Measurements from ENCODE around the gene ARL9.
A peak's percentile ranks its signal among the peaks of the same experiment; 100 is the strongest.

The ARL9 gene, protein sequence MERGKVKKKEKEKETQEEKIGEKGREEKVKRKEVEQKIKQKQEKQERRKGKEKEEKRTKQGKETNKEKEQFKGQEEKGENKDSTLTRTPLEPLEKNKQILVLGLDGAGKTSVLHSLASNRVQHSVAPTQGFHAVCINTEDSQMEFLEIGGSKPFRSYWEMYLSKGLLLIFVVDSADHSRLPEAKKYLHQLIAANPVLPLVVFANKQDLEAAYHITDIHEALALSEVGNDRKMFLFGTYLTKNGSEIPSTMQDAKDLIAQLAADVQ

DNA sequence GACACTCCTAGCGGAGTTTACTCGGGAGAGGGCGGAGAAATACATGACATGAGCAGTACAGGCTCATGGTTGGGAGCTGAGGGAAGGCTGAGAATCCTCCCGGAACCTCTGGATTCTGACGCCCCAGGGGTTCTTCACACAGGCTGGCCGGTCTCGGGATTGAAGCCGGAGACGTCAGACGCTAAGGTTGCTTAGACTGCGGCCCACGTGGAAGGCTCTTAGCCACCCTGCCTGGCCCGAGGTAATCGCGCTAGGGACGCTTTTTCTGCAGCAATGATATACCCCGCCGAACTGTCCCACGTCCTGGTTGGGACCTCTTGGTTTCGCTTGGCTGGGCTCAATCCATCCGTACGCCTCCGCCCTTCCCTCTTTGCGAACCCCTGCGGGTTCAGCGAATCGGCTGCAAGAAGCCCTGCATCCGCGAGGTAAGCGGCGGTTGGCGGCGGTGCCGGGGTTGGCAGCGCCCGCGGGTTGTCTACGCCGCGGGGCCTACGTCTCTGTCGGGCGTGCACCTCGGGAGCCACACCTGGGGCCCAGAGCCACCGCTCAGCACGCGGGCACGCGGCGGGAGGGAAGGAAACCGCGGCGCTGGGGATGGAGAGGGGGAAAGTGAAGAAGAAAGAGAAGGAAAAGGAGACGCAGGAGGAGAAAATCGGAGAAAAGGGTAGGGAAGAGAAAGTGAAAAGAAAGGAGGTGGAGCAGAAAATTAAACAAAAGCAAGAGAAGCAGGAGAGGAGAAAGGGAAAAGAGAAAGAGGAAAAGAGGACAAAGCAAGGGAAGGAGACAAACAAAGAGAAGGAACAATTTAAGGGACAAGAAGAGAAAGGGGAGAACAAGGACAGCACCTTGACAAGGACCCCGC is at the start of gene ARL9:
Gene ARL9, plus strand, starts transcription at position 523 of the 862 bp plus-strand sequence. Its CDS starts 72 bp downstream, at position 595.
- DNase-seq = peak; percentile 56 to 68 (median 56)

DNA sequence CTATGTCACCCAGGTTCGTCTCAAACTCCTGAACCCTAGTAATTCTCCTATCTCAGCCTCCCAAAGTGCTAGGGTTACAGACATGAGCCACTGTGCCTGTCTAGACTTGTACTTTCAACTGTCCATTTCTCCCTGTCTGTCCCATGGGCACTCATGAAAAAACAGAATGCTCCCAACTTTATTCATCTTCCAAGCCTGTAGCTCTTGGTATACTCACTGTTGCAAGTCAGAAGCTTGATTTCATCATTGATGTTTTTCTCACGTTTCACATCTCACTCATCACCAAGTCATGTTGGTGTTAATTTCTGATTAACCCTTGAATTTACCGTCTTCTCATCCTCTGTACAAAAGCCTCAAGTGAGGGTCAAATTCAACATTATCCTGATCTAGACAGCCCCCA is 45.5 kb upstream of the ARL9 start:
- no peak for DNase-seq

DNA sequence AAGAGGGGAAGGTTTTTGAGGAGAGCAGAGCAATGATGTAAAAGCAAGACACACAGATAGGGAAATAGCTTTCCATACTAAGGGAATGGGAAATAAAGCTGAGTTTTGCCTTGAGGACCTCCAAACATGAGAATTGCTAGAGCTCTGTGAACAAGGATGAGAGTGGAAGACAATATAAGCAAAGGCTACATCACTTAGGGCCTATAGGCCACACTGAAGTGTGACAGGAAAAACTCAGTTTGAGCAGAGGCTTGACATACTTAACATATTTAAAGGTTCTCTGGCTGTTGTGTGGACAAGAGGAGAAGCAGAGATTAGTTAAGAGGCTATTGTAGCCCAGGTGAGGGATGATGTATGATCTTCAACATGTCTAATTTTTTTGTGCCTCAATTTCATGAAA is 43.4 kb upstream of the ARL9 start:
- no peak for DNase-seq

DNA sequence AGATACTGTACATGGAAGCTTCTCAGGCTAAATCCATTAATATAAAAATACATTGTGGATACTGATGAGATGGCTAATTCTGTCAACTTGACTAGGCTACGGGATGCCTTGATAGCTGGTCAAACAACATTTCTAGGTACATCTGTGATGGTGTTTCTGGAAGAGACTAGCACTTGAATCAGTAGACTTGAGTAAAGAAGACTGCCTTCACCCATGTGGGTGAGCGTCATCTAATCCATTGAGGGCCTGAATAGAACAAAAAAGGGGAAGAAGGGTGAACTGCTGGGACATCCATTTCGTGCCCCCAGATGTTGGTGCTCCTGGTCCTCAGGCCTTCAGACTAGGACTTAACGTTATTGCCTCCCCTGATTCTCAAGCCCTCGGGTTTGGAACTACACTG is 41.9 kb upstream of the ARL9 start:
- DNase-seq = no peak

DNA sequence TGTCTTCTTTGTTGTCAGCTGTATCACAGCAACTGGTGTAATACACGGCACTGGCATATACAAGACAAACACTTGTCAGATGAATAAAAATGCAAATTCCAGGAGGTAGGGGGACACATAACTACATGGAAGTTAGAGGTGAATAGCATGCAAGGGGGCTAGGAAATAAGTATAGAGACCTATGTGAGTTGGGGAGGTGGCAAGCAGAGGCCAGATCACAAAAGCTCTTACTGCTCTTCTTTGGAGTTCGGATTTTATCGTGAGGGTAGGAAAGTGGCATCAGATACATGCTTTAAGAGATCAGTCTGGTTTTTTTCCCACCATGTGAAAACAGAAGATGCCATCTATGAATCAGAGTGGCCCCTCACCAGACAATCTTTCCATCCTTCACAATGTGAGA is 41.0 kb upstream of the ARL9 start:
- no peak for DNase-seq

DNA sequence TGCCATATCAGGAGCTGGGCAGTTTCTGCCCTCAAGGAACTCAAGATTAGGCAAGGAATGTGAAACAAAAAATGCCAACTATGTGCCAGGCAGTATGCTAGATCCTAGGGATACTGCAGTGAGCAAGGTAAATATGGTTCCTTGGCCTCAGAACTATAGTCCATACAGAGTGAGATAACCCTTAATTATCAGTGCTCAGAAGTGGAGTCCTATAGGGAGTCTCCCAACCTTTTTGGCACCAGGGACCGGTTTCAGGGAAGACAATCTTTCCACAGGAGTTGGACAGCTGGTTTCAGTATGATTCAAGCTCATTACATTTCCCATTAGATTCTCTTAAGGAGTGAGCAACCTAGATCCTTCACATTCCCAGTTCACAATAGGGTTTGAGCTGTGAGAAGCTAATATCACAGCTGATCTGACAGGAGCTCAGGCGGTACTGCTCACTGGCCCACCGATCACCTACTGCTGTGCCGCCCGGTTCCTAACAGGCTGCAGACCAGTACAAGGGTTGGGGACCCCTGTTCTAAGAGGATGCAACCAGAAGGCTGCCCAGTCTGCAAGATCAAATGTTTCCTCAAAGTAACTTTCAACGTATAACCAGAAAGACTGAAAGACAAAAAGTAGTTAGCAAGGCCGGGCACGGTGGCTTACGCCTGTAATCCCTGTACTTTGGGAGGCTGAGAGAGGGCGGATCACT is 39.8 kb upstream of the ARL9 start:
- no peak for DNase-seq

DNA sequence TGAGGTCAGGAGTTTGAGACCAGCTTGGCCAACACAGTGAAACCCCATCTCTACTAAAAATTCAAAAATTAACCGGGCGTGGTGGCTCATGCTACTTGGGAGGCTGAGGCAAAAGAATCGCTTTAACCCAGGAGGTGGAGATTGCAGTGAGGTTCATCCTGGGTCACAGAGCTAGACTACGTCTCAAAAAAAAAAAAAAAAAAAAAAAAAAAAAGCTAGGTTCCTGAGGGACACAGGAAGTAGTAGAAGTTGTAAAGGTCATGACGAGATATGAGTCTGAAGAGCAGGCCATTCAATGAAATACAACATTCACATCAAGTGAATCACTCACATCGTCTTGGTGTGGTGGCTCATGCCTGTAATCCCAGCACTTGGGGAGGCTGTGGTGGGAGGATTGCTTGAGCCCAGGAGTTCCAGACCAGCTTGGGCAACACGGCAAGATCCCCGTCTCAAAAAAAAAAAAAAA is 39.3 kb upstream of the ARL9 start:
- peak; percentile 59 to 77 (median 72) for DNase-seq

DNA sequence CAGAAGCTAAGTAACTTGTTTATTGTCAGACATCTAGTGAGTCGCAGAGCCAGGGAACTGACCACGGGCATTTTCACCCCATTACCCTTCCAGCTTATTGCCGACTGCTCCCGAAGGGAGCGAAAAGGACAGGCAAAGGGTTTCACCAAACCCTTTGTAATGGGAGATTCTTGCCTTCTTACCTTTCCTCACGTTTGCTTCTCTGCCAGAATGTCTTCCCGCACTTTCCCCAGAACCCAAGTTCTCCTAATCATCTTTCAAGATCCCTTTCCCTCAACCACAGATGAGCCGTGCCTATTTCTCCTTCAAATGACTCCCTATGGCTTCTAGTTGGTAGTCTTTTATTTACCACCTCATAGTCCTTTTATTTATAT is 38.7 kb upstream of the ARL9 start:
- peak in 2 of 3 donors; percentile 4 to 10 for DNase-seq

DNA sequence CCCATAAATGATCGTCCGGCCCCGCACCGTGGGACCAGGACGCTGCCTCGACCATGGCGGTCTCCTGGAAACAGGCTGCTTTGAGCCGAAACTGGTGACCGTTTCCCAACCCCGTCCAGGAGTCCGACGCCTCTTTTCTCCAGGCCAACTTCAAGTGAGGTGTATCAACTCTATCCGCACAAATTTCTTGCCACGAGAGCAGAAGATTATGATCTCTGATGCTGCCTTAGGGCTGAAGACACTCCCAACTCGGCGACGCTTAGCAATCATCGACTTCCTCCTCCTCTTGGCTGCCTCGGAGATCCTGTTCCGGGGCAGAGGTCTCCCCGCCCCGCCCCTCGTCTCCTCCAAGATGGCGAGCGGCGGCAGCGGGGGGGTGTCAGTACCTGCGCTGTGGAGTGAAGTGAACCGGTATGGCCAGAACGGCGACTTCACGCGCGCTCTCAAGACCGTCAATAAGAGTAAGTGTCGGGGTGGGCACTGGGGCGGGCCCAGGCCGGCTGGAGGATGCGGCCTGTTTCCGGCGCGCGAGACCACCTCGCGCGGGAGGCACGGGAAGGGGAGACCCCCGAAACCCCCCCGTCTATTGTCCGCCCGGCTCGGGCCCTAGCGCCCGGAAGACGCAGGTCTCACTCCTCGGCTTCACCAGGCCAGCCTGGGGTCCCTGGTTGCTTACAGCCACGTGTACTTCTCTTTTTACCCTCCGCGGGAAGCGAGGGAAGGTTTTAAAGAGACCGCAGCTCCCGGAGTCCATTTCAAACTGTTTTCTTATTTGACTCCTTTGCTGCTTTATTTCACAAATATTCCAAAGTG is 38.1 kb upstream of the ARL9 start, which contains the start of gene SRP72:
Gene SRP72, plus strand, starts transcription at position 334 of the 813 bp plus-strand sequence. Its CDS starts 19 bp downstream, at position 353.
- DNase-seq = peak; percentile 89 to 94 (median 91)

DNA sequence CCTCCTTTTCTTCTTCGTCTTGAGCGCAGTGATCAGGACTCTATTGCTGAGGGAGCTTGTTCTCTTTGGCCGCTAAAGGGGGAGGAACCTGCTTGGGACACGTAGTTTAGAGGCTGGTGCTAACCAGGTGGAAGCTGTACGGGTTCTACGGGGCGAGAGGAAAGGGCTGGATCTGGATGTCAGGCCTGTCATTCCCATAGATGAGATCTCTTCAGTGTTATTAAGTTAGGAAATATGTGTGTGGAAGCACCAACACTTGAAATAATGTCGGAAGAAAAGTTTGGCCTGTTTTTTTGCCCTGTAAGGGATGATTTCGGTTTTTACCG is 37.5 kb upstream of the ARL9 start:
- peak in 1 of 3 donors; percentile 36 for DNase-seq

DNA sequence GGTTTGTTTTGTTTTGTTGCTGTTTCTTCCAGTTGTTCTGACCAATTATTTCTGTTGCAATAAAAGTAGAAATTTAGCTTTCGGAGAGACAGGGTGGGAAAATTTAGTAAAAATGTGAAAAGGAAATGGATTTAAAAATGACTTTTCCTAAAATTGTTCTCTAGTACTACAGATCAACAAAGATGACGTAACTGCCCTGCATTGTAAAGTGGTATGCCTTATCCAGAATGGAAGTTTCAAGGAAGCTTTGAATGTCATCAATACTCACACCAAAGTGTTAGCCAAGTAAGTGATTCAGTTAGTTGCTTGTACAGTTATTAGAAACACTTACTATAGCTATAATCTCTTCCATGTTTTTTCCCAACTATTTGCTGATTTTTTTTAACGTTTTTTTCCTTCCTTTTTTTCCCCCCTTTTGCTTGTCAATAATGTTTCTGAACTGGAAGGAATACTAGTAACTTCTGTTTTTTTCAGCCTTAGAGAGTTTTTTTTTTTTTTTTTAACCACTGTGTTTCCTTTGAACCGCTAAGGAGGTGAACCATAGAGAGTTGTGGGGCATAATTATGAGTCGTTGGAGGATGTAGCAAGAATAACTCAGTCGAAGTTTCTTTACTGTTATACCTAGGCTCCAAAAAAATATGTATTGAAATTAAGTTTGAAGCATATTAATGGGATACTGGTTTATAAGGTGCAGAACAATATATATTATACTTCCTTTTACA is 35.9 kb upstream of the ARL9 start:
- no peak for DNase-seq

DNA sequence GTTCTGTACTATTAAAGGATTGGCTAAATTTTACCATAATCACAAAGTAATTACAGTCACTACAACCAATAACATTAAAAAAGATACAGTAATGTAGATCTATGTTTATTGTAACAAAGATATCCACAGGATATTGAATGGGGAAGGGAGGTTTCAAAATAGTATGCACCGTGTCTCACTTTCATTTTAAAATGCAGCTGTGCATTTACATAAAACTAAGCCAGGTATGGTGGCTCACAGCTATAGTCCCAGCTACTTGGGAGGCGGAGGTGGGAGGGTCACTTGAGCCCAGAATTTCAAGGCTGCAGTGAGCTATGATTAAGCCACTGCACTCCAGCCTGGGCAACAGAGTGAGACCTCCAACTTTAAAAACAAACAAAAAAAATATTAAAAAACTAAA is 29.7 kb upstream of the ARL9 start:
- DNase-seq = no peak

DNA sequence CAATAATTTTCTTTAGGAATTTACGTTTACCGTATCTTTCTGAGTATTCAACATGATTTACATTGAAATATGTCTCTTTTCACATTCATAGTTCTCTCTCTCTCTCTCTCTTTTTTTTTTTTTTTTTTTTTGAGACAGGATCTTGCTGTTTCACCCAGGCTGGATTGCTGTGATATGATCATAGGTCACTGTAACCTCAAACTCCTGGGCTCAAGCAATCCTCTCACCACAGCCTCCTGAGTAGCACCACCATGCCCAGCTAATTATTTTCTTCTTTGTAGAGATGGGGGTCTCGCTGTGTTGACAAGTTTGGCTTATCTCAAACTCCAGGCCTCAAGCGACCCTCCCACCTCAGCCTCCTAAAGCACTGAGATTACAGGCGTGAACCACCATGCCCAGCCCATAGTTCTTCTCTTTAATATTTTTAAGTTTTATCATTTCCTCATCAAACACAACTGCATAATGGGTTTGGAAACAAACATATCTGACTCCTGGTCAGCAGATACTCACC is 28.3 kb upstream of the ARL9 start:
- no peak for DNase-seq

DNA sequence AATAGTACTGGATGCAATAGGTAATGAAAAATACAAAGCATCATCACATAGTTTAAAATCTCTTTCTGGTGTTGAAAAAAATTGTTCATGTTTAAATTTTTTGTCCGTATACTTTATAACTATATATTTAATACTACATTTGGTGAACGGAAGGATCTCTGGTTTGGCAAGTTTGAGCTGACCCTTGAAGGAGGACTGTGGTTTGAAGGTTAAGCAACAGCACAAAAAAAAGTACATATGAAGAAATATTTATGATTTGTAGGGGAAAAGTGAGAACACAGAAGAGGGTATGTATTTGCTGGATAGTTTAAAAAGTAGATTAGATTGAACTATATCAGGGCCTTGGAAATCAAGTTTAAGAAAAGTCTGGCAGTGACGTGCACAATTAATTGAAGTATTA is 24.9 kb upstream of the ARL9 start:
- no peak for DNase-seq

DNA sequence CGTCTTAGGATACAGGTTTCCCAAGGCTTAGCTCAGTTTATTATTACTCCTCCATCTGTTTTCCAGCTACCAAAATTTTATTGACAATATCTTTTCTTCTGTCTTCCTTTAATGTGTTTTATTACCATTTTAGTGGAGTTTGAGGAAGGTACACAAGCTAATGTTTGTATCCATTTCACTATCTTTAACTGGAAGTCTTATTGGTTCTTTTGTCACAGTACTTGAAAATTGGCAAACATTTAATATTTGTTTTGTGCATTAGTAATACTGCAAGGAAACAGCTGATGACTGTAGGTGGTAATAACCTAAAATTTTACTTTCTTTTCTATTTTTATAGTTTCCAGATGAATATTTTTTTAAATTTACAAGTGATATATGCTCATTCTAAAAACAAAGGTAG is 9.3 kb upstream of the ARL9 start:
- DNase-seq = no peak

DNA sequence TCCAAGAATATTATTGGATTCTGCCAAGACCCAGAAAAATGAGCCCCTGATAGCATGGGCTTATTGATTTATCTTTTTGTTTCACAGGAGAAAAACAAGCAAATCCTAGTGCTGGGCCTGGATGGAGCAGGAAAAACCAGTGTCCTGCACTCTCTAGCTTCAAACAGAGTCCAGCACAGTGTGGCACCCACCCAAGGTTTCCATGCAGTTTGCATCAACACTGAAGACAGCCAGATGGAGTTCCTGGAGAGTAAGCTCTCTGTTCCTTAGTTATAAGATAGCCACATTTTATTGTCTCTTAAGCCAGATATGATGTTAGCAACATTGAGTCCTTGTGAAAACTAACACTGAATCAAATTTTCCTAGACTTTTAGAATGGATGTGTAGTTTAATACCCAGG is 5.5 kb downstream of the ARL9 start:
- no peak for DNase-seq

DNA sequence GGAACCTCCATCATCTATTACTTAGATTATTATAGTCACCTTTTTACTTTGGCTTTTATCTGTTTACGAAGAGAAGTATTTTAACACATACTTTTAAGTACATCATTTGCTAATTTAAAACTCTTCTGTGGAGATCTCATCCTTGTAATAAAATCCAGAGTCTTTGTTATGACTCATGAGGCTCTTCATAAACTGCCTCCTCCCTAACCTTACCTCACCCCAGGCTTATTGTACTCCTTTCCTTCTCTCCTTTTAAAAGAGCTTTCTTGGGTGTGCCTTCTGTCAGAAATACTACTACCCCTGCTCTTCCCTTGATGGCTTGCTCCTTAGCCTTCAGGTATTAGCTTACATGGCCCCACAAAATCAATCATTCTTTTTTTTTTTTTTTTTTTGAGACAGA is 6.6 kb downstream of the ARL9 start:
- DNase-seq = no peak

DNA sequence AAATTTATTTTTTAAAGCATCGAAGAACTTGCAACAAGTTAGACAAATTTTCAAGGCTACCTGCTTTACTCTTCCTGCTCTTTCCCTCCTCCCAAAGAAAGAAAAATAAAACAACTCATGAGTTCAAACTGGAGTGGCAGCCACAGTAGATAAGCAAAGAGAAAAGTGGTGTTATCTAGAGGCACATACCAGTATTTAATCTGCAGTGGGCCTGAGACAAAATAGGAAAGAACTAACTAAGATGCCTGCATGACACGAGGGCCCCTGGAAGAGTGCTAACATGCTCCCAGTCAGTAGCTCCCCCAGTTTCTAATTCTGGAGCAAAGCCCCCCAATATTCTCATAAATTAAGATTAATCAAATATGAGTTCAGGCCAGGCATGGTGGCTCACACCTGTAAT is 7.9 kb downstream of the ARL9 start:
- DNase-seq = no peak

DNA sequence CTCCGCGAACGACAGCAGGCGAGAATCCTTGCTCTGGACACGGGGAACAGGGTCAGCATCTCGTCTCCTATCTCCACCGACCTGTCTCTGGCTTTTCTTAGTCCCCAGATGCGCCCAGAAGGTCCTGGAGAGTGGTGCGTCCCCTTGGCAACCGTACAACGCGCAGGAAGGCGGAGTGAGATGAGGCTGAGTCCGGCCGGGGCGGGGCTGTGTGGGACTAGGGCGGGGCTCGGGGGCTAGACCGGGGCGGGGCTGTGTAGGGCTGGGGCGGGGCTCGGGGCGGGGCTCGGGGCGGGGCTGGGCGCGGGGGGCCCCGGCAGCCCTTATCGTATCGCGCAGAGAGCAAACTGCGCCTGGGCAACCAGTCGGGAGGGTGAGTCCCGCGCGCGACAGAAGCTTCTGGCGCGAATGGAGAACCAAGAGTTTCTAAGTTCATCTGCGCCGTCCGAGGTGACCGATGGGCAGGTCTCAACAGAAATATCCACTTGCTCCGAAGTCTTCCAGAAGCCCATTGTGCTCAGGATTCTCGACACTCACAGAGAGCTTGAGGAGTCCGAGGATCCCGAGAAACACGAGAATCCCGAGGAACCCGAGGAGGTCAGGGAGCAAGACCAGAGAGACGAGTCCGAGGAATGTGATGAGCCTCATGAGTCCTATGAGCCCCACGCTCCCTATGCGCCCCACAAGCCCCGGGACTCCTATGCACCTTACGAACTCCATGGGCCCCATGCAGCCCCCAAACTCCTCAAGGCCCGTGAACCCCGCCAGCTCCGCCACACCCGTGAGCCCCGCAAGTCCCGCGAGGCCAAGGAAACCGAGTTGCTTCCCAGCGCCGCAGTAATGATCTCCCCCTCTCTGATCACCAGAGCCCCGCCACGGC is 24.9 kb downstream of the ARL9 start:
- DNase-seq = peak; percentile 76 to 93 (median 83)

DNA sequence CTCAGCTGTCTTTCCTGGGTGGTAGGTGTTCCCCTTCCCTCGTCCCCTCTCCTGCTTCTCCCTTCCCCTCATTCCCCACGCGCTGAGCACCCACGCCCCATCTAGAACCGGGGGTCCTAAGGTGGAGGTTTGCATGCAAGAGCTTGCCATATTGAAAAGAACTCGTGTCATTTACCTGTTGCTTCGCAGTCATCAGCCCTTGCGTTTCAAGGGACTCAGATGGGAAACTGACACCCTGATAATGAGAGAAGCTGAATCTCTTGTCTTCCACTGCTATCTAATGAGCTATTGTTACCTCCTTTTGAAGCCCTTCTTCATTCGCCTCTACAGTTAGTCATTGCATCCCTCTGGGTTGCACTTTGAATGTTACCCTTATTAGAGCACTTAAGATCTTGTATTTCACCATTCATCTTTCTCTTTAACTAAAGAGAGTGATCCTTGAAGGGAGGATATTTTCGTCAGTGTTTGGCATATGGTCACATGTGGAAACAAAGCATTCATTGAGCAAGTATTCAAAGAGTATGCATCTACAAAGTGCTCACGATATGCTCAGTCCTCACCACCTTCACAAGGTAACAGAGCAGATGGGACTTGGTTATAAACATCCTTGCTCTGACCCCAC is 25.7 kb downstream of the ARL9 start:
- no peak for DNase-seq
